HG02759 (cell line): ENCODE data around the gene DNAAF1.
"Not testable (repeated sequence)": the region's sequence is repeated elsewhere in the genome, so short reads cannot be mapped to it uniquely, and the experiment has no call there.

Experiments
- ATAC-seq: cut with Tn5 transposase; IDR thresholded peaks from one replicate; pipeline ENCODE4 v1.9.1; 2021; ENCODE audit warnings: mild to moderate bottlenecking, moderate library complexity; ENCODE audit not compliant: unreplicated experiment

The DNAAF1 gene

GRCh38 chr16:84182680-84183571 lies 37.8 kb downstream of the DNAAF1 start:
- no peak for ATAC-seq

- ATAC-seq, result no peak
Measured at GRCh38 chr16:84183572-84183875, 38.4 kb downstream of the DNAAF1 start.

- ATAC-seq, result no peak
Measured at GRCh38 chr16:84183911-84184591, 38.9 kb downstream of the DNAAF1 start.

- ATAC-seq, result no peak
Measured at GRCh38 chr16:84184775-84185174, 39.7 kb downstream of the DNAAF1 start.

GRCh38 chr16:84186685-84187437 lies 41.8 kb downstream of the DNAAF1 start, which contains the start of gene TAF1C:
Gene TAF1C (minus strand): TSS chr16:84187057. CDS start chr16:84184988, 2,069 bp downstream.
- ATAC-seq, result peak; percentile 96

GRCh38 chr16:84190731-84191388 lies 45.8 kb downstream of the DNAAF1 start, which contains the start of gene ADAD2:
Gene ADAD2 (plus strand): TSS chr16:84191157. CDS start chr16:84191231, 74 bp downstream.
- ATAC-seq, result no peak

- ATAC-seq, result no peak
Measured at GRCh38 chr16:84191466-84191865, 46.4 kb downstream of the DNAAF1 start.

GRCh38 chr16:84193480-84193879 lies 48.4 kb downstream of the DNAAF1 start:
- no peak for ATAC-seq

- no peak for ATAC-seq
Measured at GRCh38 chr16:84194018-84194417, 48.9 kb downstream of the DNAAF1 start.

GRCh38 chr16:84194470-84195200 lies 49.5 kb downstream of the DNAAF1 start:
- peak; percentile 76 for ATAC-seq

- no peak for ATAC-seq
Measured at GRCh38 chr16:84195201-84196093, 50.3 kb downstream of the DNAAF1 start.

- ATAC-seq, result no peak
Measured at GRCh38 chr16:84196101-84196500, 51.0 kb downstream of the DNAAF1 start.

GRCh38 chr16:84196727-84197394 lies 51.8 kb downstream of the DNAAF1 start:
- ATAC-seq, result no peak

- no peak for ATAC-seq
Measured at GRCh38 chr16:84197466-84198128, 52.5 kb downstream of the DNAAF1 start.

GRCh38 chr16:84198401-84198800 lies 53.3 kb downstream of the DNAAF1 start:
- no peak for ATAC-seq

- no peak for ATAC-seq
Measured at GRCh38 chr16:84199097-84199496, 54.0 kb downstream of the DNAAF1 start.

- ATAC-seq, result no peak
Measured at GRCh38 chr16:84199861-84200260, 54.8 kb downstream of the DNAAF1 start.

- ATAC-seq, result not testable (repeated sequence)
Measured at GRCh38 chr16:84204551-84204950, 59.4 kb downstream of the DNAAF1 start.
